Endothelial cell of umbilical vein (primary cell): ENCODE results near the gene EXOC7. TPM values are rescaled to one million over a fixed set of nuclear protein-coding genes. Genes with fewer than 3 reads are reported as not detected.

ENCODE experiments used
- BruUV-seq: library from RNA; stranded (reverse); fragments of 400-500 nt; replicated peaks from 2 replicates; lab custom pipeline; 2021; lab: Mats Ljungman, UMichigan
- CTCF ChIA-PET: fragments of 300-600, 350-600 bp; sonication (Branson Sonifier 250); formaldehyde crosslinking; loops from one replicate; lab custom pipeline; 2021; ENCODE audit warnings: antibody characterized with exemption, inconsistent platforms; lab: Charles Lee
- POLR2A ChIA-PET: fragments of 300-600, 350-600 bp; sonication (Branson Sonifier 250); formaldehyde crosslinking; loops from one replicate; lab custom pipeline; 2021; ENCODE audit warnings: antibody characterized with exemption, inconsistent platforms; lab: Charles Lee
- DNase-seq: peaks from one replicate; pipeline ENCODE4 v3.0.0-alpha.2; 2011; ENCODE audit warnings: low read depth, low spot score
- FAIRE-seq: peaks from 2 replicates; lab custom pipeline; 2011; peaks lifted over from hg19 to GRCh38; lab: Jason Lieb, UNC
- H2AFZ ChIP-seq: 2 replicates; pipeline ENCODE4 v1.6.0; 2012; ENCODE audit warnings: low read depth, low read length, control low read depth, inconsistent platforms
- H3K27ac ChIP-seq: 2 replicates; pipeline ENCODE4 v1.5.1; 2011; ENCODE audit warnings: low read depth, mild to moderate bottlenecking, control low read depth, low read length, moderate library complexity; ENCODE audit not compliant: insufficient read depth
- H3K27me3 ChIP-seq, 2 experiments: 2 replicates each; pipeline versions ENCODE4 v1.6.0 to v1.6.1; 2011; ENCODE audit warnings: low read length in 2 of 2, mixed read lengths in 1 of 2; ENCODE audit not compliant: control insufficient read depth in 2 of 2, insufficient read depth in 2 of 2
- H3K36me3 ChIP-seq, 2 experiments: 2 replicates in 1 of 2; 3 replicates in 1 of 2; pipeline ENCODE4 v1.5.1; 2011; ENCODE audit warnings: low read length in 2 of 2, mild to moderate bottlenecking in 1 of 2, moderate library complexity in 1 of 2; ENCODE audit not compliant: control insufficient read depth in 2 of 2, insufficient read depth in 2 of 2; ENCODE audit errors: extremely low read depth in 1 of 2
- H3K4me1 ChIP-seq: 3 replicates; pipeline ENCODE4 v1.5.1; 2011; ENCODE audit warnings: mild to moderate bottlenecking, low read length; ENCODE audit not compliant: control insufficient read depth, insufficient read depth; ENCODE audit errors: extremely low read depth
- H3K4me2 ChIP-seq: 2 replicates; pipeline ENCODE4 v1.6.1; 2011; ENCODE audit warnings: low read length, control low read depth, mixed read lengths; ENCODE audit not compliant: insufficient read depth
- H3K4me3 ChIP-seq, 3 experiments: fragments of 200-600 bp in 1 of 3; sonication (generic), shearing (Covaris generic) in 1 of 3; replicated peaks in 1 of 3; 2 replicates each; pipeline ENCODE4 v1.5.1; 2011 to 2016; ENCODE audit warnings: control low read depth in 3 of 3, low read length in 3 of 3, mild to moderate bottlenecking in 2 of 3, inconsistent platforms in 1 of 3, low read depth in 1 of 3, moderate library complexity in 1 of 3; ENCODE audit not compliant: insufficient read depth in 1 of 3
- H3K79me2 ChIP-seq: 2 replicates; pipeline ENCODE4 v1.6.0; 2012; ENCODE audit warnings: low read length, inconsistent platforms; ENCODE audit not compliant: control insufficient read depth, insufficient read depth
- H3K9ac ChIP-seq: replicated peaks from 2 replicates; pipeline ENCODE3; 2011; ENCODE audit warnings: low read length, control low read depth; ENCODE audit not compliant: insufficient read depth; ENCODE audit errors: extremely low read depth
- H3K9me1 ChIP-seq: replicated peaks from 3 replicates; pipeline ENCODE4 v1.6.0; 2011; ENCODE audit warnings: mild to moderate bottlenecking, low read length; ENCODE audit not compliant: control insufficient read depth, insufficient read depth; ENCODE audit errors: extremely low read depth
- H3K9me3 ChIP-seq: replicated peaks from 2 replicates; pipeline ENCODE4 v1.5.1; 2012; ENCODE audit warnings: low read length, inconsistent platforms; ENCODE audit not compliant: control insufficient read depth, insufficient read depth
- H4K20me1 ChIP-seq: replicated peaks from 2 replicates; pipeline ENCODE3; 2011; ENCODE audit warnings: mild to moderate bottlenecking, low read length; ENCODE audit not compliant: control insufficient read depth, insufficient read depth; ENCODE audit errors: extremely low read depth
- EZH2 ChIP-seq: IDR thresholded peaks from 2 replicates; pipeline ENCODE4 v1.6.1; 2012; ENCODE audit warnings: borderline replicate concordance, low read depth, mild to moderate bottlenecking, moderate library complexity, low read length, inconsistent platforms; ENCODE audit not compliant: severe bottlenecking
- FOS ChIP-seq: IDR thresholded peaks from 2 replicates; pipeline ENCODE4 v1.6.1; 2011; ENCODE audit warnings: mild to moderate bottlenecking, low read length, moderate library complexity, borderline replicate concordance; ENCODE audit not compliant: insufficient read depth
- GATA2 ChIP-seq: IDR thresholded peaks from 2 replicates; pipeline ENCODE4 v1.7.0; 2011; ENCODE audit warnings: low read depth, mild to moderate bottlenecking, moderate library complexity, mixed read lengths, low read length; ENCODE audit not compliant: insufficient read length, insufficient read depth
- JUN ChIP-seq: IDR thresholded peaks from 2 replicates; pipeline ENCODE4 v1.6.1; 2011; ENCODE audit warnings: borderline replicate concordance, low read depth; ENCODE audit not compliant: insufficient read length, insufficient read depth
- MYC ChIP-seq: IDR thresholded peaks from one replicate; pipeline ENCODE4 v1.6.1; 2011; ENCODE audit warnings: mild to moderate bottlenecking, low read depth, low read length
- POLR2A ChIP-seq: IDR thresholded peaks from 2 replicates; pipeline ENCODE4 v1.6.1; 2012; ENCODE audit warnings: low read depth, mild to moderate bottlenecking, control low read depth, low read length
- POLR2AphosphoS5 ChIP-seq: IDR thresholded peaks from 2 replicates; pipeline ENCODE4 v1.6.1; 2012; ENCODE audit warnings: low read depth, mild to moderate bottlenecking, control low read depth, low read length, moderate library complexity; ENCODE audit not compliant: insufficient read depth
- dilution Hi-C: fragments of 300-500 bp; cut with MboI; formaldehyde crosslinking; loops from one replicate; pipeline ENCODE4 v1.15.0; 2019; ENCODE audit warnings: low sequenced_read_pairs; ENCODE audit not compliant: extremely low pct_ligation_motif_present
- intact Hi-C: fragments of 100-400 bp; cut with micrococcal nuclease; formaldehyde crosslinking; loops from one replicate; pipeline ENCODE4 v1.10.0; 2022
- polyA plus RNA-seq, 4 experiments: library from polyadenylated mRNA; depleted of rRNA in 3 of 4; stranded (reverse) in 3 of 4; unstranded in 1 of 4; fragments of >200 nt; gene quantifications; 2 replicates each; pipeline versions ENCODE4 v1.2.1 to v1.2.3, GENCODE V29; 2011 to 2012; ENCODE audit warnings: missing spikeins in 1 of 4
- total RNA-seq: library from RNA; stranded (reverse); gene quantifications from 2 replicates; pipeline ENCODE4 v1.2.3, GENCODE V29; 2021
- TF ChIP-seq, protein P1 (sequence below): IDR thresholded peaks from 2 replicates; pipeline ENCODE4 v1.6.1; 2011; ENCODE audit not compliant: insufficient read depth, insufficient read length
- TF ChIP-seq, protein P2 (sequence below), 2 donors: IDR thresholded peaks; 1 replicate in 1 of 2; 2 replicates in 1 of 2; pipeline ENCODE4 v1.5.1; 2011; ENCODE audit warnings: low read length in 2 of 2, mild to moderate bottlenecking in 2 of 2, moderate library complexity in 2 of 2, control low read depth in 1 of 2, inconsistent platforms in 1 of 2, low read depth in 1 of 2; ENCODE audit not compliant: insufficient read depth in 1 of 2; ENCODE audit errors: extremely low read depth in 1 of 2

Gene EXOC7
- total and polyA plus RNA-seq, 2 donors (not counting 3 experiments of a cell fraction or from before 2014, with no cell fraction given), result 91.5 to 137 TPM

GRCh38 chr17:76076765-76077583 lies 26.6 kb downstream of the EXOC7 start:
- Histone ChIP-seq H3K36me3 (no peaks in the 10 kb centered on the region), H3K27ac (no peak overlapping the region), H3K4me3 (no peak overlapping the region), H4K20me1 (no peaks in the 10 kb centered on the region), H3K4me1 (peaks cover 4% of the 10 kb centered on the region), H3K9ac (no peak overlapping the region), H2AFZ (no peak overlapping the region), H3K27me3 (peaks cover 67 to 73% of the 10 kb centered on the region in 2 experiments), H3K79me2 (peaks cover 6% of the 10 kb centered on the region), H3K9me3 (no peaks in the 10 kb centered on the region), H3K4me2 (no peak overlapping the region), H3K9me1 (no peaks in the 10 kb centered on the region)
- no peak for DNase-seq
- ChIA-PET POLR2A (interaction anchor here (0.6 kb wide), 1 partner anchor 137 kb away, joined by 3 read pairs; no protein-coding TSS in a partner anchor), CTCF (interaction anchor here (0.9 to 1.1 kb wide), 2 partner anchors 9 to 63 kb away, joined by 3 to 4 read pairs; no protein-coding TSS in a partner anchor)
- no TSS peak for BruUV-seq
- dilution Hi-C loops, result no loop called here
- TF ChIP-seq EZH2, result peak; percentile 88
- TF ChIP-seq, protein P1, sequence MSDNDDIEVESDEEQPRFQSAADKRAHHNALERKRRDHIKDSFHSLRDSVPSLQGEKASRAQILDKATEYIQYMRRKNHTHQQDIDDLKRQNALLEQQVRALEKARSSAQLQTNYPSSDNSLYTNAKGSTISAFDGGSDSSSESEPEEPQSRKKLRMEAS, result no peak
- no peak for FAIRE-seq
- intact Hi-C loops, result loop anchor here (5.0 kb wide), 1 partner anchor 65 kb away; no protein-coding TSS in a partner anchor

GRCh38 chr17:76076146-76076764 lies 27.3 kb downstream of the EXOC7 start:
- FAIRE-seq (no peak), DNase-seq (no peak)
- Histone ChIP-seq H3K27me3 (peaks cover 67 to 73% of the 10 kb centered on the region in 2 experiments), H2AFZ (no peak overlapping the region), H4K20me1 (no peaks in the 10 kb centered on the region), H3K9ac (no peak overlapping the region), H3K9me3 (no peaks in the 10 kb centered on the region), H3K9me1 (no peaks in the 10 kb centered on the region), H3K27ac (no peak overlapping the region), H3K36me3 (no peaks in the 10 kb centered on the region), H3K79me2 (peaks cover 13% of the 10 kb centered on the region), H3K4me1 (peaks cover 9% of the 10 kb centered on the region), H3K4me2 (no peak overlapping the region), H3K4me3 (no peak overlapping the region)
- intact Hi-C loops (loop anchor here (5.0 kb wide), 1 partner anchor 64 kb away; no protein-coding TSS in a partner anchor), dilution Hi-C loops (no loop called here)
- TF ChIP-seq EZH2 (no peak), POLR2AphosphoS5 (no peak), GATA2 (no peak), MYC (no peak), JUN (no peak), FOS (no peak), POLR2A (no peak)
- TF ChIP-seq, protein P2, sequence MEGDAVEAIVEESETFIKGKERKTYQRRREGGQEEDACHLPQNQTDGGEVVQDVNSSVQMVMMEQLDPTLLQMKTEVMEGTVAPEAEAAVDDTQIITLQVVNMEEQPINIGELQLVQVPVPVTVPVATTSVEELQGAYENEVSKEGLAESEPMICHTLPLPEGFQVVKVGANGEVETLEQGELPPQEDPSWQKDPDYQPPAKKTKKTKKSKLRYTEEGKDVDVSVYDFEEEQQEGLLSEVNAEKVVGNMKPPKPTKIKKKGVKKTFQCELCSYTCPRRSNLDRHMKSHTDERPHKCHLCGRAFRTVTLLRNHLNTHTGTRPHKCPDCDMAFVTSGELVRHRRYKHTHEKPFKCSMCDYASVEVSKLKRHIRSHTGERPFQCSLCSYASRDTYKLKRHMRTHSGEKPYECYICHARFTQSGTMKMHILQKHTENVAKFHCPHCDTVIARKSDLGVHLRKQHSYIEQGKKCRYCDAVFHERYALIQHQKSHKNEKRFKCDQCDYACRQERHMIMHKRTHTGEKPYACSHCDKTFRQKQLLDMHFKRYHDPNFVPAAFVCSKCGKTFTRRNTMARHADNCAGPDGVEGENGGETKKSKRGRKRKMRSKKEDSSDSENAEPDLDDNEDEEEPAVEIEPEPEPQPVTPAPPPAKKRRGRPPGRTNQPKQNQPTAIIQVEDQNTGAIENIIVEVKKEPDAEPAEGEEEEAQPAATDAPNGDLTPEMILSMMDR (IDR thresholded peaks at IDR 0.05; ENCODE audit: extremely low read depth in 1 of 2, insufficient read depth in 1 of 2, low read depth in 1 of 2, low read length in 2 of 2), result no peak
- TF ChIP-seq, protein P1, result no peak
- ChIA-PET CTCF (interaction anchor here (0.9 to 1.3 kb wide), 2 partner anchors 203 to 332 kb away, joined by 3 read pairs; no protein-coding TSS in a partner anchor), POLR2A (no interaction called here)
- no TSS peak for BruUV-seq
